Subcutaneous adipose tissue (tissue), 4 donors: ENCODE measurements around the gene SPATS2. TPM values are rescaled to one million over a fixed set of nuclear protein-coding genes. Genes with fewer than 3 reads are reported as not detected.

Source experiments
- CTCF ChIP-seq: fragments of 450-650 bp; IDR thresholded peaks from one replicate; pipeline ENCODE4 v1.5.1; 2016; ENCODE audit warnings: low read depth, mild to moderate bottlenecking, control low read depth, antibody characterized with exemption, moderate library complexity
- total RNA-seq, 4 donors: library from RNA; depleted of rRNA; stranded (reverse); fragments of >200 nt; gene quantifications; one replicate each; pipeline ENCODE4 v1.1.0, GENCODE V29; 2016

Gene SPATS2
- total RNA-seq, 4 donors from 2014 or later, result 10.1 to 19.5 (median 12.3) TPM

GRCh38 chr12:49518914-49519573 is 151.8 kb downstream of the SPATS2 start:
- no peak for TF ChIP-seq CTCF

GRCh38 chr12:49519574-49519936 is 152.3 kb downstream of the SPATS2 start:
- TF ChIP-seq CTCF, result no peak

DNA sequence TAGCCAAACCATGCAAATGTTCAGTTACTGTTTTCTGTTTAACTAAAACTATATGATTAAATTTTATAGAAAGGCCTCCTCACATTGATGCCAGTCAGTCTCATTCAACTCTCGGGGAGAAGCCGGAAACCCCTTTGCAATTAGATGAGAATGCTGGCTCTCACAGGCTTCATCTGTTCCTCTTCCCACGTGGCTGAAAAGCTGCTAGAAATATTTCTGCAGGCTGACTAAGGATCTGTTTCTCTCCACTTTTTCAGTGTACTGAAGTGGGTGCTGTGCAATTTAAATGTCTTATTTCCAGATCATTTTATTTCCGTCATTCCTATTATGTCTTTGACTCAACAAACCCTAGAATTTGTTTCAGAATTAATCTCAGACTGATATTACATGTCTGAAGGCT is 154.1 kb downstream of the SPATS2 start:
- TF ChIP-seq CTCF, result no peak

GRCh38 chr12:49524660-49525324 is 157.5 kb downstream of the SPATS2 start:
- no peak for TF ChIP-seq CTCF

- TF ChIP-seq CTCF, result no peak
Measured at GRCh38 chr12:49525942-49526341, 158.7 kb downstream of the SPATS2 start.

DNA sequence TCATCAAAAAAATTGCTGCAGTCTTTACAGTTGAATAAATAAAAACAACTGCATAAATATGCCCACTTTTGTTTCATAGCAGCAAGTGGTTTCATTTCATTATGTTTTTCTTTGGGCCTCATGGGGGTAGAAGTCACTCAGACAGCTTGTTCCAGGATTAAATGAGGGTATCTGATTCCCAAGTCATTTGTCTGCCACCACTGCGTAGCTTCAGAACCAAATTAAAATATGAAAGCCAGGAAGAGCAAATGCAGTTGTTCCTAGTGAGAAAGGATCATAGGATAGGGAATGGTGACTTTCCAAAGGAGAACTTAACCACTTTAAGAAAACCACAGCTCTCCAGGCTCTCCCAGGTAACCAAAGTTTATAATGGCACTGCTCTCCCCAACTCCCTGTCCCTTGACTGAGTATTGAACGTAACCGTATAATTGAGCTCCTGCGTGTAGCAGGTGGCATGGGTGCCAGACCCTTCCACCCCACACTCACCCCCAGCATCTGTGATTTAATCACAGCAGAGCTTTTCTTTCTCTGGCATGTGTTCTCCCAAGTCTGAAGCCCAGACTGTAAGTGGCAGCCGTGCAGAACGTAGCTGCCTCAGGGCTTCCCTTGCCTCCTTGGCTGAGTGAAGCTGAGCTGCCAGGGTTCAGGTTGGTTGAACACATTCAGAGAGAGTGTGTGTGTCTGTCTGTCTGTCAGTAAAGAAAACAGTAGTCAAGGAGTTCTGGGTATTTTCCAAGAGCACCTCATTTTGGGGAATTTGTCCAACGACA is 160.3 kb downstream of the SPATS2 start:
- TF ChIP-seq CTCF, result no peak

DNA sequence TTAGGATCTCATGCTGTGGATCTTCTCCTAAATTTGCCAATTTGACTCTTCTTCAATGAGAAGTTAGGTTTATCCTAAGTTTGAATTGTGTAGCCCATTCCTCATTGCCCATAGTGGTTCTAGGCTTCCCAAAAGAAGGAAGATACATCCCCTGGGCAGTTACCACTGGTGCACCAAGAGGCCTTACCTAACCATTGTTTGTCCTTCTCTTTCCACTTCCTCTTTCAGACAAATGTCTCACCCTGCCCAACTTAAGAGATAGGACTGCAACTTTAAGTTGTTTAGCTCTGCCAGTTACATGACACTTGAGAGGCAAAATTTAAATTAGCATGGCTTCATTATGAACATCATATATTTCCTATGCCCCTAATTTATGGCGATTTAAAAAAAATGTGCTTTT is 162.2 kb downstream of the SPATS2 start:
- no peak for TF ChIP-seq CTCF
